Measurements from ENCODE around the gene ACTR6. TPM values are rescaled to one million over a fixed set of nuclear protein-coding genes. Genes with fewer than 3 reads are reported as not detected.

The ACTR6 gene
- total RNA-seq, 1 experiment from 2014 or later, result 34.9 TPM

DNA sequence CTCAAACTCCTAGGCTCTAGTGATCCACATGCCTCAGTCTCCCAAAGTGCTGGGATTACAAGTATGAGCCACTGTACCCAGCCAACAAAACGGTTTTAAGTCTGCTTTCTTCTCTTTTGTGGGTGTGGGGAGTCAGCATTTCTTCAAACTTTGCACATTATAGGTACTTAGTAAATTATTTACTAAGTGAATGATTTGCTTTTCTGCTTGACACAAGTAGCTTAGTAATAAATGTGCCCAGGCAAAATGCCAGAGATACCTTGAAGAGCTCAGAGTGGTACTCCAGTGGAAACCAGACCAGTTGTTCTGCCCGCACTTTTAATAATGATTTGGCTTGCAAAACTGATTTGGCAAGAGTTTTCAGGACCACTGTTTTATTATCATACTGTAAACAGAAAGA is 51.3 kb downstream of the ACTR6 start:
- Histone ChIP-seq H2AK5ac (ENCODE audit: insufficient read length, low read length) (no peak overlapping the region), H2BK15ac (ENCODE audit: low read depth, low read length) (no peak overlapping the region), H4K91ac (ENCODE audit: insufficient read length, low read depth, low read length) (no peak overlapping the region), H3K18ac (ENCODE audit: insufficient read length, low read depth, low read length) (no peak overlapping the region), H2BK20ac (ENCODE audit: low read depth, low read length, poor library complexity, severe bottlenecking) (no peak overlapping the region), H3K9ac (ENCODE audit: extremely low read depth, insufficient read length, low read length) (no peak overlapping the region), H4K8ac (replicated peaks; ENCODE audit: insufficient read length, low read depth, low read length) (no peak overlapping the region), H3K56ac (ENCODE audit: insufficient read length, low read depth, low read length) (no peak overlapping the region), H3K23me2 (ENCODE audit: insufficient read length, low read depth, low read length, poor library complexity, severe bottlenecking) (no peaks in the 10 kb centered on the region), H3K4me2 (ENCODE audit: insufficient read depth, insufficient read length, low read length) (no peak overlapping the region), H3K9me3 (ENCODE audit: control insufficient read depth, low read depth, low read length) (no peaks in the 10 kb centered on the region), H2BK5ac (ENCODE audit: insufficient read length, low read length) (no peak overlapping the region), H3K4ac (ENCODE audit: low read depth, low read length) (no peak overlapping the region), H3K23ac (ENCODE audit: insufficient read length, low read depth, low read length) (no peak overlapping the region), H3T11ph (ENCODE audit: low read length) (no peak overlapping the region), H2BK12ac (ENCODE audit: insufficient read length, low read depth, low read length) (no peak overlapping the region), H3K79me1 (ENCODE audit: insufficient read depth, low read depth, low read length, poor library complexity, severe bottlenecking) (no peaks in the 10 kb centered on the region), H3K27me3 (ENCODE audit: insufficient read depth, low read length) (no peaks in the 10 kb centered on the region), H3K14ac (ENCODE audit: insufficient read depth, low read length) (no peak overlapping the region), H2BK120ac (ENCODE audit: low read depth, low read length, poor library complexity, severe bottlenecking) (no peak overlapping the region), H3K27ac (ENCODE audit: insufficient read length, low read depth, low read length) (no peak overlapping the region), H4K5ac (ENCODE audit: insufficient read length, low read depth, low read length) (no peak overlapping the region), H2AFZ (ENCODE audit: low read length) (no peak overlapping the region), H4K20me1 (ENCODE audit: control insufficient read depth, insufficient read depth, insufficient read length) (no peaks in the 10 kb centered on the region), H3K4me1 (ENCODE audit: insufficient read depth, low read length) (no peaks in the 10 kb centered on the region), H3K79me2 (ENCODE audit: insufficient read depth, low read length) (no peaks in the 10 kb centered on the region)
- Mint-ChIP-seq H3K27me3 (ENCODE audit: low read depth) (no peaks in the 10 kb centered on the region), H3K27ac (no peak overlapping the region), H3K4me3 (no peak overlapping the region), H3K36me3 (ENCODE audit: insufficient read depth in 1 of 3, low read depth in 3 of 3) (no peaks in the 10 kb centered on the region), H3K4me1 (no peaks in the 10 kb centered on the region), H3K9me3 (no peaks in the 10 kb centered on the region)
- DNase-seq, result no peak
- WGBS (ENCODE audit: extremely low coverage, insufficient read length, low lambda C conversion rate), result no CpG with 5 or more reads among the region's 2 CpGs
- TF ChIP-seq CTCF (conservative IDR thresholded peaks at IDR 0.05), result no peak
